Hepatocyte (in vitro differentiated cells): Measurements from ENCODE around the gene RNF121.

ENCODE experiments used
- CTCF ChIP-seq: fragments of 200-600 bp; sonication (generic); IDR thresholded peaks from 2 replicates; pipeline ENCODE4 v1.5.1; 2016; ENCODE audit warnings: antibody characterized with exemption, mild to moderate bottlenecking; ENCODE audit not compliant: poor library complexity
- EZH2 ChIP-seq: fragments of 200-600 bp; sonication (generic); IDR thresholded peaks from 2 replicates; pipeline ENCODE4 v1.6.1; 2016; ENCODE audit warnings: antibody characterized with exemption, mild to moderate bottlenecking, borderline replicate concordance
- EZH2phosphoT487 ChIP-seq: fragments of 200-600 bp; sonication (generic); IDR thresholded peaks from one replicate; pipeline ENCODE4 v1.6.1; 2018; ENCODE audit warnings: antibody characterized with exemption, mild to moderate bottlenecking, low read depth, moderate library complexity; ENCODE audit not compliant: unreplicated experiment, severe bottlenecking

- TF ChIP-seq EZH2 (no peak), CTCF (no peak), EZH2phosphoT487 (no peak)
Measured at GRCh38 chr11:71908218-71908617, 20.6 kb upstream of the RNF121 start.
